HEK293 (cell line): ENCODE data around the gene SPACA6.

Experiments
- CTCF ChIA-PET: fragments of 350-600 bp; formaldehyde crosslinking; extraction: SDS; loops from one replicate; lab custom pipeline; 2021; ENCODE audit warnings: antibody characterized with exemption; lab: Yijun Ruan, JAX
- POLR2A ChIA-PET: fragments of 300-600 bp; formaldehyde crosslinking; extraction: SDS; loops from one replicate; lab custom pipeline; 2020; ENCODE audit warnings: antibody characterized with exemption, inconsistent platforms; lab: Yijun Ruan, JAX
- H3K27ac ChIP-seq: fragments of 200-500 bp; sonication (Bioruptor generic); 2 replicates; pipeline ENCODE4 v1.5.1; 2014; ENCODE audit warnings: low read depth, low read length, control low read depth, inconsistent platforms; ENCODE audit errors: extremely low read depth
- H3K36me3 ChIP-seq, 2 experiments: fragments of 200-500 bp in 1 of 2; sonication (Bioruptor generic) in 1 of 2; 1 replicate in 1 of 2; 2 replicates in 1 of 2; pipeline ENCODE4 v1.5.1; 2014 to 2017; ENCODE audit warnings: inconsistent platforms in 2 of 2, low read length in 2 of 2; ENCODE audit not compliant: control insufficient read depth in 2 of 2, insufficient read depth in 1 of 2
- H3K4me1 ChIP-seq: fragments of 200-500 bp; sonication (Bioruptor generic); 2 replicates; pipeline ENCODE4 v1.5.1; 2014; ENCODE audit warnings: mild to moderate bottlenecking, low read length, inconsistent platforms; ENCODE audit not compliant: control insufficient read depth, insufficient read depth
- H3K4me3 ChIP-seq: 2 replicates; pipeline ENCODE4 v1.5.1; 2011; ENCODE audit warnings: low read depth, mild to moderate bottlenecking, control low read depth, low read length, moderate library complexity
- H3K9me3 ChIP-seq: fragments of 200-500 bp; sonication (Bioruptor generic); 2 replicates; pipeline ENCODE4 v1.5.1; 2014; ENCODE audit warnings: low read depth, low read length, inconsistent platforms; ENCODE audit not compliant: control insufficient read depth, insufficient read depth
- ATF2 ChIP-seq: fragments of 450-650 bp; formaldehyde crosslinking; IDR thresholded peaks from 2 replicates; pipeline ENCODE4 v1.5.1; 2016; ENCODE audit warnings: missing biosample characterization, missing genetic modification characterization, low read depth
- ELK4 ChIP-seq: IDR thresholded peaks from 2 replicates; pipeline ENCODE4 v1.6.1; 2011; ENCODE audit warnings: mild to moderate bottlenecking, low read depth, low read length, borderline replicate concordance
- GFI1B ChIP-seq: fragments of 450-650 bp; formaldehyde crosslinking; IDR thresholded peaks from 2 replicates; pipeline ENCODE4 v1.5.1; 2016; ENCODE audit warnings: missing biosample characterization, missing genetic modification characterization
- ZBTB8A ChIP-seq: fragments of 450-650 bp; formaldehyde crosslinking; IDR thresholded peaks from 2 replicates; pipeline ENCODE4 v1.5.1; 2016; ENCODE audit warnings: missing biosample characterization, missing genetic modification characterization
- ZNF16 ChIP-seq: fragments of 450-650 bp; formaldehyde crosslinking; IDR thresholded peaks from 2 replicates; pipeline ENCODE4 v1.5.1; 2016; ENCODE audit warnings: low read depth, missing biosample characterization, missing genetic modification characterization
- ZNF341 ChIP-seq: fragments of 450-650 bp; formaldehyde crosslinking; IDR thresholded peaks from 2 replicates; pipeline ENCODE4; 2016; ENCODE audit warnings: low read depth, missing biosample characterization, missing genetic modification characterization
- ZNF426 ChIP-seq: fragments of 450-650 bp; formaldehyde crosslinking; IDR thresholded peaks from 2 replicates; pipeline ENCODE4 v1.5.1; 2017; ENCODE audit warnings: missing biosample characterization, missing genetic modification characterization, mild to moderate bottlenecking, inconsistent platforms, moderate library complexity
- ZNF518A ChIP-seq: fragments of 450-650 bp; formaldehyde crosslinking; conservative IDR thresholded peaks from 2 replicates; pipeline ENCODE4 v1.5.1; 2016; ENCODE audit warnings: low read depth, missing biosample characterization, missing genetic modification characterization
- ZNF585B ChIP-seq: fragments of 450-650 bp; formaldehyde crosslinking; IDR thresholded peaks from 2 replicates; pipeline ENCODE4 v1.5.1; 2016; ENCODE audit warnings: missing biosample characterization, missing genetic modification characterization
- ZNF704 ChIP-seq: fragments of 450-650 bp; formaldehyde crosslinking; IDR thresholded peaks from 2 replicates; pipeline ENCODE4 v1.5.1; 2016; ENCODE audit warnings: missing biosample characterization, missing genetic modification characterization
- ZSCAN18 ChIP-seq: fragments of 450-650 bp; formaldehyde crosslinking; IDR thresholded peaks from 2 replicates; pipeline ENCODE4 v1.5.1; 2016; ENCODE audit warnings: missing biosample characterization, missing genetic modification characterization
- TF ChIP-seq, protein P1 (sequence below): fragments of 450-650 bp; formaldehyde crosslinking; IDR thresholded peaks from 2 replicates; pipeline ENCODE4 v1.5.1; 2016; ENCODE audit warnings: missing biosample characterization, missing genetic modification characterization, borderline replicate concordance

Gene SPACA6

GRCh38 chr19:51709575-51709974 is 16.4 kb downstream of the SPACA6 start:
- TF ChIP-seq ZNF16 (tag by site-specific recombination) (no peak), ZNF704 (no peak), ZSCAN18 (tag by site-specific recombination) (no peak), ZBTB8A (tag by site-specific recombination) (no peak), ZNF341 (tag by site-specific recombination) (no peak), ZNF585B (tag by site-specific recombination) (no peak), ATF2 (tag by site-specific recombination) (no peak), ZNF518A (tag by site-specific recombination) (no peak), ELK4 (no peak), GFI1B (no peak), ZNF426 (tag by site-specific recombination) (no peak)
- TF ChIP-seq, protein P1, sequence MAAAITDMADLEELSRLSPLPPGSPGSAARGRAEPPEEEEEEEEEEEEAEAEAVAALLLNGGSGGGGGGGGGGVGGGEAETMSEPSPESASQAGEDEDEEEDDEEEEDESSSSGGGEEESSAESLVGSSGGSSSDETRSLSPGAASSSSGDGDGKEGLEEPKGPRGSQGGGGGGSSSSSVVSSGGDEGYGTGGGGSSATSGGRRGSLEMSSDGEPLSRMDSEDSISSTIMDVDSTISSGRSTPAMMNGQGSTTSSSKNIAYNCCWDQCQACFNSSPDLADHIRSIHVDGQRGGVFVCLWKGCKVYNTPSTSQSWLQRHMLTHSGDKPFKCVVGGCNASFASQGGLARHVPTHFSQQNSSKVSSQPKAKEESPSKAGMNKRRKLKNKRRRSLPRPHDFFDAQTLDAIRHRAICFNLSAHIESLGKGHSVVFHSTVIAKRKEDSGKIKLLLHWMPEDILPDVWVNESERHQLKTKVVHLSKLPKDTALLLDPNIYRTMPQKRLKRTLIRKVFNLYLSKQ: no peak
- Histone ChIP-seq H3K27ac (no peak overlapping the region), H3K9me3 (no peaks in the 10 kb centered on the region), H3K4me3 (no peak overlapping the region), H3K36me3 (peaks cover 24 to 30% of the 10 kb centered on the region in 2 experiments), H3K4me1 (no peaks in the 10 kb centered on the region)
- ChIA-PET POLR2A (interaction anchor here (0.7 to 4.3 kb wide), 5 partner anchors 8 to 385 kb away, joined by 3 to 22 read pairs (median 3); no protein-coding TSS in a partner anchor), CTCF (interaction anchor here (0.8 to 1.7 kb wide), 2 partner anchors 53 to 71 kb away, joined by 4 read pairs; no protein-coding TSS in a partner anchor)
